Natural killer cell (primary cell): ENCODE measurements around the gene KRT2. TPM values are rescaled to one million over a fixed set of nuclear protein-coding genes. Genes with fewer than 3 reads are reported as not detected.

Experiments used
- ATAC-seq, 3 donors: fragments of 150-1000 bp in 2 of 3; fragments of 200-7000 bp in 1 of 3; cut with Tn5 transposase; 1 replicate in 1 of 3; 2 replicates in 2 of 3; pipeline ENCODE4 v1.10.0; 2021; ENCODE audit warnings: mild to moderate bottlenecking in 2 of 3, moderate library complexity in 2 of 3
- DNase-seq, 2 donors: peaks; one replicate each; pipeline versions ENCODE4 v3.0.0 to v3.0.0-alpha.2; 2013 to 2021; ENCODE audit warnings: mixed read lengths in 1 of 2
- H3K27ac ChIP-seq: one replicate; pipeline ENCODE4 v1.5.1; 2013; ENCODE audit warnings: mild to moderate bottlenecking, low read length
- H3K27me3 ChIP-seq: one replicate; pipeline ENCODE4 v1.6.1; 2013; ENCODE audit warnings: low read length; ENCODE audit not compliant: control insufficient read depth, insufficient read depth
- H3K36me3 ChIP-seq: one replicate; pipeline ENCODE4 v1.6.1; 2013; ENCODE audit warnings: low read length; ENCODE audit not compliant: control insufficient read depth, insufficient read depth
- H3K4me1 ChIP-seq: one replicate; pipeline ENCODE4 v1.6.1; 2013; ENCODE audit warnings: low read length; ENCODE audit not compliant: control insufficient read depth, insufficient read depth
- H3K4me3 ChIP-seq: one replicate; pipeline ENCODE4 v1.5.1; 2013; ENCODE audit warnings: low read length
- H3K9me3 ChIP-seq: one replicate; pipeline ENCODE4 v1.6.1; 2013; ENCODE audit warnings: low read length; ENCODE audit not compliant: control insufficient read depth, insufficient read depth
- H3K27ac Mint-ChIP-seq, 2 donors: one replicate each; pipeline ENCODE4 v1.8.0; 2022; ENCODE audit warnings: mild to moderate bottlenecking in 2 of 2, mixed read lengths in 2 of 2, moderate library complexity in 1 of 2
- H3K27me3 Mint-ChIP-seq, 2 donors: one replicate each; pipeline ENCODE4 v1.8.0; 2022; ENCODE audit warnings: low read depth in 2 of 2, mixed read lengths in 2 of 2
- H3K36me3 Mint-ChIP-seq: one replicate; pipeline ENCODE4 v1.8.0; 2022; ENCODE audit warnings: mixed read lengths
- H3K4me1 Mint-ChIP-seq, 2 donors: one replicate each; pipeline ENCODE4 v1.8.0; 2022; ENCODE audit warnings: mixed read lengths in 2 of 2
- H3K4me3 Mint-ChIP-seq: one replicate; pipeline ENCODE4 v1.8.0; 2022; ENCODE audit warnings: mild to moderate bottlenecking, moderate library complexity, mixed read lengths
- H3K9me3 Mint-ChIP-seq, 2 donors: one replicate each; pipeline ENCODE4 v1.8.0; 2022; ENCODE audit warnings: mixed read lengths in 2 of 2
- WGBS: methylation state at CpG from one replicate; pipeline ENCODE4 v1.1.7; 2013; ENCODE audit warnings: missing lambda C conversion rate; ENCODE audit not compliant: insufficient coverage; 5-methylcytosine and 5-hydroxymethylcytosine counted together
- intact Hi-C: fragments of 100-400 bp; cut with micrococcal nuclease; formaldehyde crosslinking; loops from one replicate; pipeline ENCODE4 v1.14.2; 2022
- total RNA-seq, 4 donors: library from RNA; stranded (reverse); fragments of 120-200 nt in 1 of 4; gene quantifications; one replicate each; pipeline versions ENCODE4 v1.2.3 to v1.2.4, GENCODE V29; 2013 to 2022
- TF ChIP-seq, protein P1 (sequence below): fragments of 200-600 bp; IDR thresholded peaks from one replicate; pipeline ENCODE4 v1.8.0; 2022; ENCODE audit warnings: antibody characterized with exemption

KRT2 gene
- total RNA-seq, 3 donors from 2014 or later (not counting 1 experiment from before 2014, with no cell fraction given), result 0.63 to 1.4 (median 0.66) TPM

DNA sequence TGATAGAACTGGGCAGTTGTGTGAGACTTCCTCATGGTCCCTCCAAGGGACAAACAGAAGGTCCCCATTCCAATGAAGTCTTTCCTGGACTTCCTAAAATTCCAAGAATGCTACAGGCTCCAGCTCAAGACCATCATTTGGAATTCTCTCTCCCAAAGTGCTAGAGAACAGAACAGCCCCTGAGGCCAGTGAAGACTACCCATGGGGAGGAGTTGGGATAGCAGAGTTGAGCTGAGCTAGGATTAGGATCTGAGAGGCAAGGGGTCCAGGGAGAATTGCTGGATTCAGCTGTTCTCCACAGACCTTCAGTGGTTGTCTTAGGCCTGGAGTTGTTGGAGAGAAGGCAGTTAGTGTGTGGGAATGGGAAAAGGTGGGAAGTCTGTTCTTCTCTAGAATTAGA is 17.4 kb upstream of the KRT2 start:
- DNase-seq (no peak), ATAC-seq (no peak)
- peaks cover 5 to 14% of the 10 kb centered on the region in 2 donors for H3K4me1 Mint-ChIP-seq
- Histone ChIP-seq H3K4me1 (no peaks in the 10 kb centered on the region), H3K27me3 (no peaks in the 10 kb centered on the region), H3K36me3 (no peaks in the 10 kb centered on the region), H3K4me3 (no peak overlapping the region), H3K27ac (no peak overlapping the region), H3K9me3 (no peaks in the 10 kb centered on the region)
- peaks cover 0 to 5% of the 10 kb centered on the region in 2 donors for H3K27me3 Mint-ChIP-seq
- TF ChIP-seq, protein P1, sequence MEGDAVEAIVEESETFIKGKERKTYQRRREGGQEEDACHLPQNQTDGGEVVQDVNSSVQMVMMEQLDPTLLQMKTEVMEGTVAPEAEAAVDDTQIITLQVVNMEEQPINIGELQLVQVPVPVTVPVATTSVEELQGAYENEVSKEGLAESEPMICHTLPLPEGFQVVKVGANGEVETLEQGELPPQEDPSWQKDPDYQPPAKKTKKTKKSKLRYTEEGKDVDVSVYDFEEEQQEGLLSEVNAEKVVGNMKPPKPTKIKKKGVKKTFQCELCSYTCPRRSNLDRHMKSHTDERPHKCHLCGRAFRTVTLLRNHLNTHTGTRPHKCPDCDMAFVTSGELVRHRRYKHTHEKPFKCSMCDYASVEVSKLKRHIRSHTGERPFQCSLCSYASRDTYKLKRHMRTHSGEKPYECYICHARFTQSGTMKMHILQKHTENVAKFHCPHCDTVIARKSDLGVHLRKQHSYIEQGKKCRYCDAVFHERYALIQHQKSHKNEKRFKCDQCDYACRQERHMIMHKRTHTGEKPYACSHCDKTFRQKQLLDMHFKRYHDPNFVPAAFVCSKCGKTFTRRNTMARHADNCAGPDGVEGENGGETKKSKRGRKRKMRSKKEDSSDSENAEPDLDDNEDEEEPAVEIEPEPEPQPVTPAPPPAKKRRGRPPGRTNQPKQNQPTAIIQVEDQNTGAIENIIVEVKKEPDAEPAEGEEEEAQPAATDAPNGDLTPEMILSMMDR, result no peak
- H3K36me3 Mint-ChIP-seq, result no peaks in the 10 kb centered on the region
- peak overlapping the region in 1 of 2 donors; percentile 6 for H3K27ac Mint-ChIP-seq
- no peak overlapping the region for H3K4me3 Mint-ChIP-seq
- intact Hi-C loops, result no loop called here
- no peaks in the 10 kb centered on the region for H3K9me3 Mint-ChIP-seq

DNA sequence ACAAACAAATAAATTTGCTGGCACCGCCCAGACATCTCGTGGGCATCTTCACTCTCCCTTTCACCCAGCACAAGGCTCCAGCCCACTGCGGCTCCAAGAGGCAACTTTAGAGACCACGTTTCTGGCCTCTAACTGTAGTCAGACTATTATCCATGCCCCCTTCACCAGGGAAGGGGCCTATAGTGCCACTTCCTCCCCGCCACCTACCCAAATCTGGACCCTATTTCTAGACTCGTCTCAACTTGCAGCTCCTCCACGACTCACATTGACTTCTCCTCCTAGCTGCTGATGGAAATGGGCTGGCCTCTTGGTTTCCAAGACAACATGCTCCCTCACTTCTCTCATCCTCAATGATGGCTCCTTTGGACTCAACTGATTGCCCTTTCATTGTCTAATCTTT is 15.9 kb upstream of the KRT2 start:
- peaks cover 6 to 21% of the 10 kb centered on the region in 2 donors for H3K4me1 Mint-ChIP-seq
- 83% methylated on average over 7 of the region's 7 CpGs for WGBS
- H3K27me3 Mint-ChIP-seq, result peaks cover 0 to 3% of the 10 kb centered on the region in 2 donors
- no peaks in the 10 kb centered on the region for H3K9me3 ChIP-seq
- intact Hi-C loops, result no loop called here
- no peak overlapping the region for H3K27ac ChIP-seq
- H3K4me3 ChIP-seq, result no peak overlapping the region
- H3K9me3 Mint-ChIP-seq, result no peaks in the 10 kb centered on the region
- no peaks in the 10 kb centered on the region for H3K4me1 ChIP-seq
- ATAC-seq (no peak), DNase-seq (no peak)
- H3K36me3 ChIP-seq, result no peaks in the 10 kb centered on the region
- H3K27me3 ChIP-seq, result no peaks in the 10 kb centered on the region
- H3K4me3 Mint-ChIP-seq, result no peak overlapping the region
- no peaks in the 10 kb centered on the region for H3K36me3 Mint-ChIP-seq
- peak overlapping the region in 1 of 2 donors; percentile 12 for H3K27ac Mint-ChIP-seq
- TF ChIP-seq, protein P1, result no peak

DNA sequence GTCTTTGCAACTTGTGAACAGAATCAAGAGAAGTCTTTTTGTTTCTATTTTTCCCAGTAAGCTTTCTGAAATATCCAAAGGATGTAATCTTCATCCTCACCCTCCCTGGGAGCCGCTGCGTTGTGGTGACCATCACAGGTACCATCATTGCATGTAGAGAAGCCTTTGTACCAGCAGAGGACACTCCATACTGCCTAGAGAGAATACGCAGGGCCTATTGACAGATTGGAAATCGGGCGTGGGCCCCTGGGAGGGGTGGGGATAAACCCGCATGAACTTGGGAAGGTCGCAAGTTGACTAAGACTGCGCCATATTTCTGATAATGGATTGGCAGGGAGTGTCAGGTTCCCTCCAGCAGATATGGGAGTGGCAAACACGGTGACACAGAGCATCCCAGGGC is 15.5 kb upstream of the KRT2 start:
- no peak overlapping the region for H3K4me3 ChIP-seq

DNA sequence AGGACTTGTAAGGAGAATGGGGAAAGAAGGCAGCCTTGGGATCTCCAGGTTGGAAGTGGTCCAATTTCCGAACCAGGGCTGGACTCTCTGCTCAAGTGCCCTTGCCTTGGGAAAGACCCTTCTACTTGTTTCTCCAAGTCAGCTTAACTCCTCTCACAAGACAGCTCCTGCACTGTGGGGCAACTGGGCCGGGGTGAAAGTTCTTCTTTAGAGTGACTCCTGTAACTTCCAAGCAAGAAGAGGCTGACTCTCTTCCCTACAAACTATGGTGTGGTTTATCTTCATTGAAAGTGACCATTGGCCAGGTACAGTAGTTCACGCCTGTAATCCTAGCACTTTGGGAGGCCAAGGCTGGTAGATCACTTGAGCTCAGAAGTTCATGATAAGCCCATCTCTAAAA is 14.5 kb upstream of the KRT2 start:
- no peaks in the 10 kb centered on the region for H3K9me3 ChIP-seq
- H3K27me3 Mint-ChIP-seq, result peaks cover 0 to 3% of the 10 kb centered on the region in 2 donors
- H3K9me3 Mint-ChIP-seq, result no peaks in the 10 kb centered on the region
- H3K27ac ChIP-seq, result no peak overlapping the region
- no peaks in the 10 kb centered on the region for H3K27me3 ChIP-seq
- H3K27ac Mint-ChIP-seq, result no peak overlapping the region
- no peaks in the 10 kb centered on the region for H3K36me3 Mint-ChIP-seq
- no peak overlapping the region for H3K4me3 Mint-ChIP-seq
- H3K4me3 ChIP-seq, result no peak overlapping the region
- H3K4me1 Mint-ChIP-seq, result peaks cover 19 to 35% of the 10 kb centered on the region in 2 donors
- 93% methylated on average over 3 of the region's 3 CpGs for WGBS
- intact Hi-C loops, result no loop called here
- TF ChIP-seq, protein P1, result no peak
- ATAC-seq (no peak), DNase-seq (no peak)
- H3K4me1 ChIP-seq, result peaks cover 10% of the 10 kb centered on the region
- no peaks in the 10 kb centered on the region for H3K36me3 ChIP-seq

More for the DNA sequence above, 15.5 kb upstream of the KRT2 start:
- no peak overlapping the region for H3K27ac ChIP-seq
- H3K36me3 ChIP-seq, result no peaks in the 10 kb centered on the region
- Mint-ChIP-seq H3K27me3 (peaks cover 0 to 3% of the 10 kb centered on the region in 2 donors), H3K4me1 (peaks cover 10 to 26% of the 10 kb centered on the region in 2 donors), H3K4me3 (no peak overlapping the region), H3K9me3 (no peaks in the 10 kb centered on the region), H3K36me3 (no peaks in the 10 kb centered on the region), H3K27ac (no peak overlapping the region)
- peaks cover 2% of the 10 kb centered on the region for H3K4me1 ChIP-seq
- 81% methylated on average over 9 of the region's 9 CpGs for WGBS
- intact Hi-C loops, result no loop called here
- ATAC-seq (no peak), DNase-seq (no peak)
- H3K27me3 ChIP-seq, result no peaks in the 10 kb centered on the region
- TF ChIP-seq, protein P1, result no peak
- no peaks in the 10 kb centered on the region for H3K9me3 ChIP-seq
